ENCODE measurements around the gene AUTS2.

DNA sequence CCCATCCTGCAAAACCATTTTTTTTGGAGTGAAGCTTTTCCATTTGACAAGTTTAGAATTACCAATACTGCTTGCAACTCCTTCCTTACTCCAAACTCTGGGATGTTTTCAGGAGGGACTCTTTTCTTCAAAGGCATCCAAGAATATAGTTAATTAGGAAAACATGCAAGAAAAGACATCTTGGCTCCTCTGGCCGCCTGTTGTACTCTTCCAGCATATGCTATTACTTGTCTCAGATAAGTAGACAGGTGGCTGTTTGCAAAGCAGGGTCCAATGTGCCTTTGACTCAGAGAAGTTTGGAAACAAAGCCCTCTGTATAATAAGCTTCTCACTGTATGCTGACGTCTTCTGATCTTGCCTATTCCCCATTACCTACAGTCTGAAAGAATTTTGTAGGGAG is 746.5 kb downstream of the AUTS2 start:
- TF ChIP-seq SP1 (IDR thresholded peaks at IDR 0.05) (no peak), ELF4 (IDR thresholded peaks at IDR 0.05) (no peak), SUZ12 (IDR thresholded peaks at IDR 0.05) (no peak), ZNF384 (IDR thresholded peaks at IDR 0.05) (no peak)
